Endothelial cell of umbilical vein (primary cell): ENCODE results near the gene HOXC13.

Experiments
- EZH2 ChIP-seq: IDR thresholded peaks from 2 replicates; pipeline ENCODE4 v1.6.1; 2012; ENCODE audit warnings: borderline replicate concordance, low read depth, mild to moderate bottlenecking, moderate library complexity, low read length, inconsistent platforms; ENCODE audit not compliant: severe bottlenecking
- FOS ChIP-seq: IDR thresholded peaks from 2 replicates; pipeline ENCODE4 v1.6.1; 2011; ENCODE audit warnings: mild to moderate bottlenecking, low read length, moderate library complexity, borderline replicate concordance; ENCODE audit not compliant: insufficient read depth
- JUN ChIP-seq: IDR thresholded peaks from 2 replicates; pipeline ENCODE4 v1.6.1; 2011; ENCODE audit warnings: borderline replicate concordance, low read depth; ENCODE audit not compliant: insufficient read length, insufficient read depth
- MYC ChIP-seq: IDR thresholded peaks from one replicate; pipeline ENCODE4 v1.6.1; 2011; ENCODE audit warnings: mild to moderate bottlenecking, low read depth, low read length
- POLR2A ChIP-seq: IDR thresholded peaks from 2 replicates; pipeline ENCODE4 v1.6.1; 2012; ENCODE audit warnings: low read depth, mild to moderate bottlenecking, control low read depth, low read length
- POLR2AphosphoS5 ChIP-seq: IDR thresholded peaks from 2 replicates; pipeline ENCODE4 v1.6.1; 2012; ENCODE audit warnings: low read depth, mild to moderate bottlenecking, control low read depth, low read length, moderate library complexity; ENCODE audit not compliant: insufficient read depth
- TF ChIP-seq, protein P1 (sequence below), 2 donors: IDR thresholded peaks; 1 replicate in 1 of 2; 2 replicates in 1 of 2; pipeline ENCODE4 v1.5.1; 2011; ENCODE audit warnings: low read length in 2 of 2, mild to moderate bottlenecking in 2 of 2, moderate library complexity in 2 of 2, control low read depth in 1 of 2, inconsistent platforms in 1 of 2, low read depth in 1 of 2; ENCODE audit not compliant: insufficient read depth in 1 of 2; ENCODE audit errors: extremely low read depth in 1 of 2
- TF ChIP-seq, protein P2 (sequence below): IDR thresholded peaks from 2 replicates; pipeline ENCODE4 v1.6.1; 2011; ENCODE audit not compliant: insufficient read depth, insufficient read length

DNA sequence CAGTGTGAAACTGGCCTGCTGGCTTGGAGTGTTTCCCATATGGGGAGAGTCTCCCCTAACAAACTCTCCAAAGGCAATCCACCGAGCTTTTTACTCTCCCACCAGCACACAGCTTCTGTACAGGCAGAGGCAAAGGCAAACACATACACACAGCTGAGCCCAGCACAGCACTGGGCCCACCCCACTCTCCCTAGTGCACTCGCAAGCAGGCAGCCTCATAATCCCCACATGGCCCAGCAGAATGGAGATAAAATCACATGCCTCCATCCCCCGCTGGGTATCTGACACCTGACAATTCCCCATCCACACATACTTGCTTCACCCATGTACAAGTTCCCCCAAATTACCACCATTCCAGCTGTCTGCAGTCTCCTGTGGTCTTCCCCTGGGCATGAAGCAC, 19.5 kb downstream of the HOXC13 start:
- TF ChIP-seq, protein P1, sequence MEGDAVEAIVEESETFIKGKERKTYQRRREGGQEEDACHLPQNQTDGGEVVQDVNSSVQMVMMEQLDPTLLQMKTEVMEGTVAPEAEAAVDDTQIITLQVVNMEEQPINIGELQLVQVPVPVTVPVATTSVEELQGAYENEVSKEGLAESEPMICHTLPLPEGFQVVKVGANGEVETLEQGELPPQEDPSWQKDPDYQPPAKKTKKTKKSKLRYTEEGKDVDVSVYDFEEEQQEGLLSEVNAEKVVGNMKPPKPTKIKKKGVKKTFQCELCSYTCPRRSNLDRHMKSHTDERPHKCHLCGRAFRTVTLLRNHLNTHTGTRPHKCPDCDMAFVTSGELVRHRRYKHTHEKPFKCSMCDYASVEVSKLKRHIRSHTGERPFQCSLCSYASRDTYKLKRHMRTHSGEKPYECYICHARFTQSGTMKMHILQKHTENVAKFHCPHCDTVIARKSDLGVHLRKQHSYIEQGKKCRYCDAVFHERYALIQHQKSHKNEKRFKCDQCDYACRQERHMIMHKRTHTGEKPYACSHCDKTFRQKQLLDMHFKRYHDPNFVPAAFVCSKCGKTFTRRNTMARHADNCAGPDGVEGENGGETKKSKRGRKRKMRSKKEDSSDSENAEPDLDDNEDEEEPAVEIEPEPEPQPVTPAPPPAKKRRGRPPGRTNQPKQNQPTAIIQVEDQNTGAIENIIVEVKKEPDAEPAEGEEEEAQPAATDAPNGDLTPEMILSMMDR (IDR thresholded peaks at IDR 0.05; ENCODE audit: extremely low read depth in 1 of 2, insufficient read depth in 1 of 2, low read depth in 1 of 2, low read length in 2 of 2): no peak
- TF ChIP-seq POLR2A: no peak
- no peak for TF ChIP-seq POLR2AphosphoS5
- TF ChIP-seq MYC: no peak
- no peak for TF ChIP-seq EZH2
- TF ChIP-seq, protein P2, sequence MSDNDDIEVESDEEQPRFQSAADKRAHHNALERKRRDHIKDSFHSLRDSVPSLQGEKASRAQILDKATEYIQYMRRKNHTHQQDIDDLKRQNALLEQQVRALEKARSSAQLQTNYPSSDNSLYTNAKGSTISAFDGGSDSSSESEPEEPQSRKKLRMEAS: no peak
- no peak for TF ChIP-seq JUN
- TF ChIP-seq FOS: no peak
